Cardiac septum (tissue), 1 donor: ENCODE data around the gene HCN3. TPM values are rescaled to one million over a fixed set of nuclear protein-coding genes. Genes with fewer than 3 reads are reported as not detected.

Source experiments
- DNase-seq: peaks from one replicate; pipeline ENCODE4 v3.0.0-alpha.2; 2020; ENCODE audit warnings: low spot score
- intact Hi-C: fragments of 100-400 bp; cut with DNase I; formaldehyde crosslinking; loops from one replicate; pipeline ENCODE4 v1.14.0; 2022
- total RNA-seq: library from RNA; stranded (reverse); fragmentation: NEBNext Ultra II Directional; extraction: Animal tissue kit (Norgen Biotek cat#: 25700); gene quantifications from one replicate; pipeline ENCODE4 v1.2.1, GENCODE V29; 2021
- donor health status: DM: no; HTN: no; CAD: no.

The HCN3 gene
- total RNA-seq, 1 donor from 2014 or later: 2.2 TPM

GRCh38 chr1:155251566-155251965 is 25.7 kb upstream of the HCN3 start:
- no peak for DNase-seq
- intact Hi-C loops: loop anchor here (2.0 kb wide), 2 partner anchors 71 to 341 kb away; no protein-coding TSS in a partner anchor

GRCh38 chr1:155253208-155253607 is 24.1 kb upstream of the HCN3 start:
- intact Hi-C loops: no loop called here
- no peak for DNase-seq

DNA sequence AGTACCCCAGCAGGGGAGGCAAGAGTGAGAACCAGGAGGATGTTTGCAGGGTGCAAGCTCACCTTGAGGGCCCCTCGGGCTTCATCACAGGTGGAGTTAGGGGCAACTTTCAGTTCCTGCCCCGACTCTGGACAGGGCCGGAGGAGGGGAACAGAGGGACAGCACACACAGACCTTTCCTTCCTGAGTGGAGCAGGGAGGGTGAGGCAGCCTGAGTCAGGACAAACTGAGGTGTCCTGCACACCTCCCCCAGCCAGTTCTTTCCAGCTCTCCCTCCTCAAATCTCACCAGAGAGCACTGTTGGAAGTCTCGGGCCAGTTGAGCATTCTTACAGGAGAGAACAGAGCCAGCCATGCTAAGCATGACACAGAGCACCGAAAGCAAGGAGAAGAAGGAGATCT is 23.5 kb upstream of the HCN3 start:
- intact Hi-C loops: loop anchor here (2.0 kb wide), 1 partner anchor 55 kb away; the partner anchor contains the start of gene FDPS
- no peak for DNase-seq

DNA sequence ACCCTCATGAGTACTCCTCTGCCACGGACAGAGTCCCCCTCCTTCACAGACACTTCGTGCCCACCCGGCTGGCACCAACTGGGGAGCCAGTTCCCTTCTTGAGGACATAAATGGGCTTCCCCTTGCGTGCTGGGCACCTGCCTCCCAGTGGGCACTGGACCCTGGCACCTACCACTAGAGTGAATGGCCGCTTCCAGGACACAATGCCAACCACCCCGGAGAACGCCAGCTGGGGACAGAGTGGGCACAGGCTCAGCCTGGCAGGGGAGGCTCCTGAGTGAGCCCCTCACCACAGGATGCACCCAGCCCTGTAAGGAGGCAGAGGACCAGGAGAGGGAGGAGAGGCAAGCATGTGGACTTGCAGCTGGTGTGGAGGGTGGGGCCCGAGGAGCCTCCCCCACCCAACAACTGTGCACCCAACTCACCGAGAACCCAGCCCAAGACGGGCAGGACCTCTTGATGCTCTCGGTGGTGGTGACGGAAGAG is 23.0 kb upstream of the HCN3 start:
- intact Hi-C loops: loop anchor here (2.0 kb wide), 1 partner anchor 55 kb away; the partner anchor contains the start of gene FDPS
- no peak for DNase-seq

GRCh38 chr1:155254714-155255242 is 22.5 kb upstream of the HCN3 start:
- no peak for DNase-seq
- intact Hi-C loops: loop anchor here (2.0 kb wide), 1 partner anchor 54 kb away; the partner anchor contains the start of gene FDPS

DNA sequence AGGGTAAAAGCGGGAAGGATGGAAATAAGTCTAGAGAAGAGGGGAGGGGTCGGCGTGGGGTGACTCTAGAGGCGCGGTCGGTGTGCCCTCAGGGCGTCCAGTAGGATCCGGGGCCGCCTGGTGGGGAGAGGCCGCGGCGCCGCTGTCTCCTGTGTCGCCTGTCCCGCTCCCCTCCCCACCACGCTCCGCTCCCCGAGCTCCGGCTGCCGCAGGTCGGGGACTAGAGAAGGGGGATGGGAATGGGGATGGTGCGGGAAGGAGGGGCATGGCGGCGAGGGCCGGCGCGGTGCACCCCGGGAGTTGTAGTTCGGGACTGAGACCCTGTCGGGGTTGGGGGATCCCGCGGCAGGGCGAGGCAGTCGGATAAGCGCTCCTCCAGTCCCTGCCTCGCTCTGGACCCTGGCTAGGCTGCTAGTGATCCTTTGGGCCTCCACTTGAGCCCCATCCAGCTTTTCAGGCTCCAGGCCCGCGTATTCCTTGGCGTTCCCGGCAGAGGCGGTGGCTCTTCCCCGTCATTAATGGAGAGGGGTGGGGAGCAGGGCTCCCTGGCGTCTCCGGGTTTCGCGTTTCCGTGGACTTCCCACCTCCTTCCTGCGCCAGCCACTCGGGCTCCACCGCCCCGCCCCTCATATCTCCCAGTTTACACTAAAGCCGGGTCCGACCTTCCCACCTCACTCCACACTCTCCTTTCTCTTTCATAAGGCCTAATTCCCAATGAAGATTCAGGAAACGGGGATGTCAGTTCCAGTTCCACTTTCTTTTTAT is 21.8 kb upstream of the HCN3 start, which contains the start of gene ENTREP3:
TSS of gene ENTREP3 (minus strand) at position 241 of the 765 bp plus-strand sequence. CDS start 606 bp downstream, outside the sequence.
- intact Hi-C loops: loop anchor here (2.0 kb wide), 1 partner anchor 53 kb away; the partner anchor contains the start of gene FDPS
- peak; percentile 95 for DNase-seq

- DNase-seq: no peak
- intact Hi-C loops: no loop called here
Measured at GRCh38 chr1:155256058-155256852, 21.0 kb upstream of the HCN3 start.

- intact Hi-C loops: no loop called here
- DNase-seq: no peak
Measured at GRCh38 chr1:155260276-155260675, 17.0 kb upstream of the HCN3 start.

GRCh38 chr1:155261493-155261851 is 15.8 kb upstream of the HCN3 start:
- no peak for DNase-seq
- intact Hi-C loops: no loop called here

DNA sequence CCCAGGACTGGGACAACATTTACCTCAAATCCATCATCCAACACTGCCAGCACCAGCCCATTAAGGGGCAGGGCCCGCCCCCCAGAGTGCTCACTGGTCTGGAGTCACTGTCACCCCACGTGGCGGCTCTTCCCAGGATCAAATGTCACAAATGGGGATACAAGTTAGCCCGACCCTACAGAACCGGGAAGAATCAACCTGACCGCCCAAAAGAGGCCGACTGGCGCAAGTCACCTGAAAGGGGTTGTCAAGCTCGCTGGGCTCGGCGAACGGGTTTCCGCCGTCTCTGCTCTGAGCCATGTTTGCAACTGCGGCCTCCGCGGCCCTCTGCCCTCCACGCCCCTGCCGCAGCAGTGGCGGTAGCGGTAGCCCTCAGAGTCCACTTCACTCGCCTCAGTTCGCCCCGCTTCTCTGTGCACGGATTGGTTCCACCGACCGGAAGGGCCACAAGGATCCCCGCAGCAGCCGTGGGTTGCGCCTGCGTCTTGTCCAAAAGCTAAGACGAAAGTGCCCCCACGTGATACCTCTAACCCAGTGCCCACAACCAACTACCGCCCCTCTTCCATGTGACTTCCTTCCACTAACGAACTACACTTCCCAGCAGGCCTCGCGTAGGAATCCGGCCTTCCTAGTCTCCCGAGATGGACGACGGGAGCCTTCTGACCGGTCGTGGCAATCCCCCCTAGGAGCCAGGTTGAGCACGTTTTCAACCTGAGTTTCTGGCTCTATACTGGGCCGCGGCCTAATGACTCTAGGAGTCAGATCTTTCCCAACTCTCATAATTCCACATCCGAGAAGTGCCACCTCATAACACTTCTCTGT is 15.2 kb upstream of the HCN3 start, which contains the start of gene SCAMP3:
TSS of gene SCAMP3 (minus strand) at position 509 of the 822 bp plus-strand sequence. CDS start at position 300, 209 bp downstream.
- DNase-seq: peak; percentile 96
- intact Hi-C loops: no loop called here

DNA sequence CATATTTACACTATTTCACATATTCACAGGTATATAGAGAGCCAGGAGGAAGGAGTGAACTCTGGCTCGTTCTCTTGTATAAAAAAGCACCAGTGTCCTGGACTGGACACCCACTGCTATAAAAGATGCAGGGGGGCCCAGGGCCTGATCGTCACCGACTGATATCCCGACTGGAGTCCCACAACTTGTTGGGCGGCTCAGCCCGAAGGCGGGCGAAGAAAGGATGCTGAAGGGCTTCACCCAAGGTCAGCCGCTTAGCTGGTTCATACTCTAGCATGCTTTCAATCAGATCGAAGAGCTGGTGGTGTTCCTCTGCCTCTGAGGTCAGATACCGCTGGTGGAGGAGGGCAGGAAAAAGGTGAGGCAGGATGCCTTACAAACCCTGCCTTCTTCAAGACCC is 14.2 kb upstream of the HCN3 start:
- no peak for DNase-seq
- intact Hi-C loops: no loop called here

DNA sequence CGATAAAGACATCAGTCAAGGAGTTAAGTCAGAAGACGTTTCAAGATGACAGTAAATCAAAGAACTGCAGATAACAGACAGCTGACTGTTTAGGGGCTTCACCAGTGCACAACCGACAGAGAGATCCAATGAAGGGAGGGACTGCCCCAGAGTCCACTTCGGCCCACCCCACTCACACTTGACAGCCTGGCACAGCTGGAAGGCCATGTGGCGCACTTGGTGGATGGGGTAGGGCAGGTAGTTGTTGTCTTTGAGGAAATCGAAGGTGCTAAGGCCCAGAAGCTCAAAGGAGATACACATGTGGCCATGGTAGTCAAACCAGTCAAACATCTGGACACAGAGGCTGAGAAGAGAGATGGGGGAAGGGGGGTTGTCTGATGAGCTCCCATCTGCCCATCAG is 10.7 kb upstream of the HCN3 start:
- DNase-seq: no peak
- intact Hi-C loops: no loop called here

DNA sequence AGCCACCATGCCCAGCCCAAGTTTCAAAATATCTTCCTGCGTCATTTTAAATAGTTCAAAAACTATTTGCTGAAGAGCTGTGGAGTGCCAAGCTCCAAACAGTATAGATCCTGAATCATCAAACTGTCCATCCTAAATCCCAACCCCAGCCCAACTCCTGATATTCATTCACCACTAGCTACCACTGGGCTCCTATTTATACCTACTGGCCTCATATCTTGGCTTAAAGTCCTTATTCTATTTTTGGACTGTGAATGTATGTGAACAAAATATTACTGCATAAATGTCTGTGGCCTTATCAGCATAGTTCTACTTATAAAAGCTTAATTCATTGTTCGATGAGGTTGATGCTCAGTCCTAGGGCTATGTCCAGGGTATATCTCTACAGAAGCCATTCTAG is 9.9 kb upstream of the HCN3 start:
- intact Hi-C loops: no loop called here
- DNase-seq: no peak

DNA sequence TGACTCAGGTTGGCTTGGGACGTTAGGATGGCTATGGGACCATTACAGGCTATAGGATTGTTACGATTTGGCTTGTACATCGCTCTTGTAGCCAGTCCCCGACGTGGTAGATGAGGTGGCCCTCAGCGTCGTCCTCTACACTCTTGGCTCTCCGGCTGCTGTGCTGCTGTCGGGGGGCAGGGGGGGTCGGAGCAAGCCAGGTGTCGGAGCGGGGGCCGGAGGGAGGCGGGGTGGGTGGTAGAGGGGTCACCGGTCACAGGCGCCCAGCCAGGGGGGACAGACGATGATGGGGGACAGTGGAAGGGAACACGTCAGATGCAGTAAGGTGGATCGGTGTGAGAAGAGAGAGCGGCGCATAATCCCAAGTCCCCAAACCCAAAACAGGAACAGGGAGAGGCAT is 8.6 kb upstream of the HCN3 start:
- no peak for DNase-seq
- intact Hi-C loops: no loop called here

GRCh38 chr1:155269381-155269780 is 7.9 kb upstream of the HCN3 start:
- intact Hi-C loops: no loop called here
- DNase-seq: no peak

- intact Hi-C loops: no loop called here
- DNase-seq: no peak
Measured at GRCh38 chr1:155272466-155273342, 4.6 kb upstream of the HCN3 start.

DNA sequence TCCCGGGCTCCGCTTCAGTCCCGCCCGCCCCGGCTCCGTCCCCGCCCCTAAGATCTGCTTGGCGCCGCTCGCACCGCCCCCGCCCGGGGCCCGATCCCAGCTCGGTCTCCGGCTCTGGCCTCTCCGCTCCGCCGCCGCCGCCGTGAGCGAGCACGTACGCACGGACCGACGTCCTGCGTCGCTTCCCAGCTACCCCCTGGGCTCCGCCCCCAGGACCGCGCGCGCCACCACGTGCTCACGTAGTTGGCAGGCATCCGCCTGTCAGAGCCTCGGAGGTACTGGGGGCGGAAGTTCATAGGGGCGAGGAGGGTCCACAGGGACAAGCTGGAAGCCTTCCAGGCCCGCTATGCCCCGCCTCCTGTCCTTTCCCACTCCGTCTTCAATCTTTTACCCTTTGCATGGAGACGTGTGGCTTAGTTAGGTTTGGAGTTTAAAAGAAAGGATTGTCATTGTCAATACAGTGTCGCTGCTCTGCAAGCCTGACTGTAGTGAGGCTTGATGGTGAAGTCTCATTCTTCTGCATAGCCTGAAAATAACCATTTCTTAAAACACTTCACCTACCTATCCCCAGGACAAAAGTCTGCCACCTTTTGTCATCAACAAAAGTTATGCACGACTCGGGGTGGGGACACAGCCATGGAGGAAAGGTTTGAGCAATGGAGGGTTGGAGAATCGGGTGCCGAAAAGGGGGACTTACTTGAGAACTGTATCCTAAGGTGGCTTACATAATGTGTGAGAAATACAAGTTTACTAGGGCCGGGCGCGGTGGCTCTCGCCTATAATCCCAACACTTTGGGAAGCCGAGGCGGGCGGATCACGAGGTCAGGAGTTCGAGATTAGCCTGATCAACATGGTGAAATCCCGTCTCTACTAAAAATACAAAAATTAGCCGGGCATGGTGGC is 3.7 kb upstream of the HCN3 start, which contains the start of gene CLK2:
TSS of gene CLK2 (minus strand) at position 162 of the 903 bp plus-strand sequence. CDS start 2,527 bp downstream, outside the sequence.
- DNase-seq: peak; percentile 98
- intact Hi-C loops: no loop called here
